ENCODE results near the gene DDX41.

Gene DDX41

DNA sequence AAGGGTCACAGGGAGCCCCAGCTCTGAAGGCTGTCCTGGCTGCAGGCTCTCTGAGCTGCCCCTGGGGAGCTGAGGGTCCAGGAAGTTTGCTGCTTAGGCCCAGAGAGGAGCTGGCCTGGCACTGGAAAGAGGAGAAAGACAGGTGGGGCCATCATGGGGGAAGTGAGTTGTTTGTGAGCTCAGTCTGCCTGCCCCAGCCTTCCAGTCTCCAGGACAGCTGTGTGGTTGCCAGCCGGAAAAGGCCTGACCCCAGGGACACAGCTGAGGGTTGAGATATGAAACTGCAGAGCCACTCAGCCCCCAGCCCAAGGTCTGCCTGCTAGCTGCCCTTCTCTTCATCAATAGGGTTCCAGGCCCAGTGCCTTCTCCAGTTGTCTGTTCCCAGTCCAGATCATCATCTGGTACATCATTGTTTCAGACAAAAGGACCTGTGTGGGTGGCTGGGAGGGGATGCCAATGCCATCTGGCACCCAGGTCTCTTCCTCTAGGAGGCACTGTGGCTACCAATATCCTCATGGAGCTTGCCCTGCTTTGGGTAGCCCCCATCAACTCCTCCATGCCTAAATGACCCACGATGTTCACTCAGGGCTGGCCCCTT lies 4.3 kb upstream of the DDX41 start:
- TF ChIP-seq, protein P1, sequence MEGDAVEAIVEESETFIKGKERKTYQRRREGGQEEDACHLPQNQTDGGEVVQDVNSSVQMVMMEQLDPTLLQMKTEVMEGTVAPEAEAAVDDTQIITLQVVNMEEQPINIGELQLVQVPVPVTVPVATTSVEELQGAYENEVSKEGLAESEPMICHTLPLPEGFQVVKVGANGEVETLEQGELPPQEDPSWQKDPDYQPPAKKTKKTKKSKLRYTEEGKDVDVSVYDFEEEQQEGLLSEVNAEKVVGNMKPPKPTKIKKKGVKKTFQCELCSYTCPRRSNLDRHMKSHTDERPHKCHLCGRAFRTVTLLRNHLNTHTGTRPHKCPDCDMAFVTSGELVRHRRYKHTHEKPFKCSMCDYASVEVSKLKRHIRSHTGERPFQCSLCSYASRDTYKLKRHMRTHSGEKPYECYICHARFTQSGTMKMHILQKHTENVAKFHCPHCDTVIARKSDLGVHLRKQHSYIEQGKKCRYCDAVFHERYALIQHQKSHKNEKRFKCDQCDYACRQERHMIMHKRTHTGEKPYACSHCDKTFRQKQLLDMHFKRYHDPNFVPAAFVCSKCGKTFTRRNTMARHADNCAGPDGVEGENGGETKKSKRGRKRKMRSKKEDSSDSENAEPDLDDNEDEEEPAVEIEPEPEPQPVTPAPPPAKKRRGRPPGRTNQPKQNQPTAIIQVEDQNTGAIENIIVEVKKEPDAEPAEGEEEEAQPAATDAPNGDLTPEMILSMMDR (IDR thresholded peaks at IDR 0.05; ENCODE audit: insufficient read depth, missing control alignments), result peak; percentile 2
- DNase-seq (ENCODE audit: insufficient read length, low spot score) (no peak), FAIRE-seq (no peak)

DNA sequence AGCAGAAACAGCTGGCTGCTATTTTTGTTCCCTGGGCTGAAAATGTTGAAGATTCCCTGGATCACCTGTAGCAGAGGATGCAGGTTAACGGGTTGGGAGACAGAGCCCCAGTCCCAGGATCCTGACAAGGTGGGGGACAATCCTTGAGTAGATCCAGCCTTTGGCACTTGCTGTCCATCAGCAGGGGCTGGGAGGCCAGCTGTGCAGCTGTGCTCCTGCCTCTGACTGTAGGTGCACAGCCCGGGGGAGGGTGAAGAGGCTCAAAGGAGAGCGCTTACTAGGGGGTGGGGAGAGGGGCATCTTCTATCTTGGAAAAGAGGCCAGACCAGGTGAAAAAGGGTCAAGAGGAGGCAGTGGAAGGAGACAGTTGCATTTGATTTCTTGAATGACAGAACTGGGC lies 3.5 kb upstream of the DDX41 start:
- DNase-seq (ENCODE audit: insufficient read length, low spot score) (no peak), FAIRE-seq (no peak)
- TF ChIP-seq, protein P1 (IDR thresholded peaks at IDR 0.05; ENCODE audit: insufficient read depth, missing control alignments), result no peak

DNA sequence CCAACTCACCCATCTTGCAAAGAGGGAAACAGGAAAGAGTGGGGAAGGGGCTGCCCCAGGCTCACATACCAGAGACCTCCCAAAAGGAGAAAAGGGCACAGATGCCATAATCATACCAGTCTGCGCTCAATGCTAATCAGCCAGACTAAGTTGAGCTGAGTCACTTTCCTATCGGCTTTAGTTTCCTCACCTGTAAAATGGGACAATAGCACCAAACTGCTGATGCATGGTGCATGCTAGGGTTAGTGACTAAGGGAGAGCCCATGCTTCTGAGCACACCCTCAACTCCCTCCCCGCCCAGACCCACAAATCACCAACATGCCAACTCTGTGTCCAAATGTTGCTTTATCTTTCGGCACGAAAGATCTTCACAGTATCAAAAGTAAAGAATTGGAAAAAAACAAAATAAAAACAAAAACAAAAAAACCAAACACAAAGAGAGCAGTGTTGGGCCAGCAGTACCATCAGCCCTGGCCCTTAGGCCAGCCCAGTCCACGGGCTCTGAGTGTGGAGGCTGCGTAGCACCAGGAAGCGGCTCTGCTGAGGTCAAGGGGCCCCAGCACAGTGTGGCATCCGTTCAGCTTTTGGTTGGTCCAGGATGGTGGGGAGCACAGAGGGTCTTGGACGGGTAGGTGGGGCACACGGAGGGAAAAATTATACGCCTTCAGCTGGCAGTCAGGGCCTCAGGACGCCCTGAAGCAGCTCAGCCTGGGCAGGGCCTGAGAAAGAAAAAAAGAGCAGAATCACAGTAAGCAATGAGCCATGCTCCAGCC lies 2.9 kb upstream of the DDX41 start:
- TF ChIP-seq, protein P1 (IDR thresholded peaks at IDR 0.05; ENCODE audit: insufficient read depth, missing control alignments), result no peak
- DNase-seq (ENCODE audit: insufficient read length, low spot score), result no peak
- FAIRE-seq, result no peak

DNA sequence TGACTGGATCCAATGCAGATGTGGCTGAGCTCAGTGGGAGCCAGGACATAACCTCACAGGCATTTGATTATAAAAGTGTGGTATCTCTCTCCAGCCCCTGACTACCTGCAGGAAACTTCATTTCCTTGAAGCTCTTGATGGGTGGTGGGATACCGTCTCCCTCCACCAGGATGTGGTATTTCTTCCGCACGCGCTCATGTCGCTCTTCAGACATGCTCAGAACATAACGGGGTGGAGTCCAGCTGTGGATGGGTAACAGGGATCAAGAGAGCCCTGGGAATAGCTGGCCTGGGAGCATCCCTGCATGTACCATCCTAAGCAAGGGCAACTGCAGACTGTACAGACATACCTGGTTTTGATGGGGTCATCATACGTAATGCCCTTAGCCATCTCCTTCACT lies 1.2 kb downstream of the DDX41 start:
- FAIRE-seq (no peak), DNase-seq (ENCODE audit: insufficient read length, low spot score) (no peak)
- TF ChIP-seq, protein P1 (IDR thresholded peaks at IDR 0.05; ENCODE audit: insufficient read depth, missing control alignments), result no peak

DNA sequence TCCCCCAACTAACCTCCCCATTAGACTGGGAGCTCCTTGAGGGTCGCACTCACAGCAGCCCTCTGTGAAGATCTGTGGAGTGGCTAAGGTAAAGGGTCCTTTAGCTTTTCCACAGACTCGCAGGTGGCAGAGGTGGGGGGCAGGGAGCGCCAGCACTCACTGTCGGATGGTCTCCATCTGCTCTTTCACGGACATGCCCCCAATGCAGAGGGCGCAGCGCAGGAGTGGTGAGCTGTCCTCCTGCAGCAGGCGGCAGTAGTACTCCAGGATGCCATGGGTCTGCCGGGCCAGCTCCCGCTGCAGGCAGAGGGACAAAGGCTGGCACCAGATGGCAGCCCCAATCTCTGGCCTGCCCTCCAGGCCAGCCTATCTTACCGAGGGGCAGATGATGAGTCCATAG lies 2.2 kb downstream of the DDX41 start:
- TF ChIP-seq, protein P1 (IDR thresholded peaks at IDR 0.05; ENCODE audit: insufficient read depth, missing control alignments), result no peak
- FAIRE-seq, result no peak
- no peak for DNase-seq (ENCODE audit: insufficient read length, low spot score)

DNA sequence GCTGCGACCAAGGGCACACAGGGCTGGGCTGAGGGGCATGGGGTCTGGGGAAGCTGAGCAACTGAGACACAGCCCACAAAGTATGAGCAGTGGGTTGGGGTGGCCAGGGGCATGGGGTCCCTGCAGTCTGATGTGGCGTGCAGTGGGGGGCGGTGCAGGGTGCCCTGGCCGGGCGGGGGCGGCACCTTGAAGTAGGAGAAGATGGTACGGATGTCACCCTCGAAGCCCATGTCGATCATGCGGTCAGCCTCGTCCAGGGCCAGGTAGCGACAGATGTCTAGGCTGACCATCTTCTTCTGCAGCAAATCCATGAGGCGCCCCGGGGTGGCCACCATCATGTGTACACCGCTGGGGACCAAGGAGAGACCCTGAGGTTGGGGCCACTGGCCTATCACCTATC lies 3.3 kb downstream of the DDX41 start:
- TF ChIP-seq, protein P1 (IDR thresholded peaks at IDR 0.05; ENCODE audit: insufficient read depth, missing control alignments), result no peak
- DNase-seq (ENCODE audit: insufficient read length, low spot score) (no peak), FAIRE-seq (no peak)

DNA sequence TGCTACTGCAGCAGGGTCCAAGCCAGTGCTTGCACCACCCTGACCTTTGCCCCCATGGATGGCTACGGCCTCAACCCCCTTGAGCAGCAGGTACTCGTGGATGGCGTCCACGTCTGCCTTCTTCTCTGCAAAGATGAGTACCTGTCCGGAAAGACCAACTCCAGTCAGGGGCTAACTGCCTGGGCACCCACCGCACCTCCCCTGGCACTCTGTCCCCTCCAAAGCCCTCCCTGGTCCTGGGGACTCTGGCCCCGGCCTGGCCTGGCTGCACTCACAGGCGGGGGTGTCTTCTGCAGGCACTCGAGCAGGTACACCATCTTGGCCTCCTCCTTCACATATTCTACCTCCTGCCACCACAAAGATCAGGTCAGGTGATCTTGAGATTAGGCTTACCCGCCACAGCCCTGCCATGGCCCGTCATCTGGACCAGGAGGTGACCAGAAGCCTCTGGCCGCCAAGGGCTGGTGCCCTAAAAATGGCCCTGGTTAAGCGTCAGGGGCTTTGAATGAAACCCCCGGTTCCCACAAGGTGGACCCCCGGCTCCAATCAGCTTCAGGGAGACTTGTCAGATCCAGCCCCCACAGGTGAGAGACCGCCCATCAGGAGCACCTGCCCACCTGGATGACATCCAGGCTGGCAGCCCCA lies 3.9 kb downstream of the DDX41 start:
- DNase-seq (ENCODE audit: insufficient read length, low spot score) (no peak), FAIRE-seq (no peak)
- TF ChIP-seq, protein P1 (IDR thresholded peaks at IDR 0.05; ENCODE audit: insufficient read depth, missing control alignments), result no peak
